Measurements from ENCODE around the gene CAMTA1. TPM values are rescaled to one million over a fixed set of nuclear protein-coding genes. Genes with fewer than 3 reads are reported as not detected.

The CAMTA1 gene
- total RNA-seq, 1 donor from 2014 or later, result 63.8 TPM

GRCh38 chr1:7068552-7068951 is 283.3 kb downstream of the CAMTA1 start:
- peaks cover 43% of the 10 kb centered on the region for H3K27me3 Mint-ChIP-seq (ENCODE audit: low read depth)

GRCh38 chr1:7069931-7070330 is 284.7 kb downstream of the CAMTA1 start:
- peaks cover 32% of the 10 kb centered on the region for H3K27me3 Mint-ChIP-seq (ENCODE audit: low read depth)
- no peaks in the 10 kb centered on the region for H3K36me3 Mint-ChIP-seq (ENCODE audit: low read depth)
- no peak for TF ChIP-seq CTCF (IDR thresholded peaks at IDR 0.05)
- peak overlapping the region; percentile 67 for H3K4me3 Mint-ChIP-seq (ENCODE audit: unreplicated experiment)
- no peak overlapping the region for H3K27ac Mint-ChIP-seq (ENCODE audit: unreplicated experiment)
- no peak for DNase-seq (ENCODE audit: low spot score)
- H3K9me3 Mint-ChIP-seq (ENCODE audit: low read depth), result no peaks in the 10 kb centered on the region
- peaks cover 3% of the 10 kb centered on the region for H3K4me1 Mint-ChIP-seq (ENCODE audit: low read depth)

More at GRCh38 chr1:7068552-7068951, 283.3 kb downstream of the CAMTA1 start:
- Mint-ChIP-seq H3K4me3 (ENCODE audit: unreplicated experiment) (no peak overlapping the region), H3K9me3 (ENCODE audit: low read depth) (no peaks in the 10 kb centered on the region), H3K4me1 (ENCODE audit: low read depth) (peaks cover 3% of the 10 kb centered on the region), H3K36me3 (ENCODE audit: low read depth) (peaks cover 2% of the 10 kb centered on the region), H3K27ac (ENCODE audit: unreplicated experiment) (no peak overlapping the region)
- no peak for DNase-seq (ENCODE audit: low spot score)
- no peak for TF ChIP-seq CTCF (IDR thresholded peaks at IDR 0.05)

- no peaks in the 10 kb centered on the region for H3K36me3 Mint-ChIP-seq (ENCODE audit: low read depth)
- H3K27ac Mint-ChIP-seq (ENCODE audit: unreplicated experiment), result no peak overlapping the region
- TF ChIP-seq CTCF (IDR thresholded peaks at IDR 0.05), result peak; percentile 92
- peaks cover 28% of the 10 kb centered on the region for H3K27me3 Mint-ChIP-seq (ENCODE audit: low read depth)
- peaks cover 3% of the 10 kb centered on the region for H3K4me1 Mint-ChIP-seq (ENCODE audit: low read depth)
- H3K9me3 Mint-ChIP-seq (ENCODE audit: low read depth), result no peaks in the 10 kb centered on the region
- peak overlapping the region; percentile 67 for H3K4me3 Mint-ChIP-seq (ENCODE audit: unreplicated experiment)
- no peak for DNase-seq (ENCODE audit: low spot score)
Observed at GRCh38 chr1:7070389-7071029, 285.3 kb downstream of the CAMTA1 start.

- Mint-ChIP-seq H3K4me1 (ENCODE audit: low read depth) (no peaks in the 10 kb centered on the region), H3K36me3 (ENCODE audit: low read depth) (peaks cover 11% of the 10 kb centered on the region), H3K27me3 (ENCODE audit: low read depth) (peaks cover 27% of the 10 kb centered on the region), H3K4me3 (ENCODE audit: unreplicated experiment) (no peak overlapping the region), H3K27ac (ENCODE audit: unreplicated experiment) (no peak overlapping the region), H3K9me3 (ENCODE audit: low read depth) (peaks cover 35% of the 10 kb centered on the region)
- no peak for DNase-seq (ENCODE audit: low spot score)
- TF ChIP-seq CTCF (IDR thresholded peaks at IDR 0.05), result no peak
Observed at GRCh38 chr1:7076117-7076516, 290.9 kb downstream of the CAMTA1 start.

GRCh38 chr1:7076572-7076971 is 291.3 kb downstream of the CAMTA1 start:
- no peaks in the 10 kb centered on the region for H3K4me1 Mint-ChIP-seq (ENCODE audit: low read depth)
- H3K27me3 Mint-ChIP-seq (ENCODE audit: low read depth), result peaks cover 27% of the 10 kb centered on the region
- no peak for DNase-seq (ENCODE audit: low spot score)
- H3K27ac Mint-ChIP-seq (ENCODE audit: unreplicated experiment), result no peak overlapping the region
- H3K4me3 Mint-ChIP-seq (ENCODE audit: unreplicated experiment), result no peak overlapping the region
- peaks cover 11% of the 10 kb centered on the region for H3K36me3 Mint-ChIP-seq (ENCODE audit: low read depth)
- TF ChIP-seq CTCF (IDR thresholded peaks at IDR 0.05), result no peak
- H3K9me3 Mint-ChIP-seq (ENCODE audit: low read depth), result peaks cover 38% of the 10 kb centered on the region
